Measurements from ENCODE around the gene PARD6G. TPM values are rescaled to one million over a fixed set of nuclear protein-coding genes. Genes with fewer than 3 reads are reported as not detected.

The PARD6G gene
- total RNA-seq, 1 experiment from 2014 or later: 1.5 TPM

GRCh38 chr18:80196528-80197320 lies 50.6 kb downstream of the PARD6G start:
- H3K36me3 Mint-ChIP-seq (ENCODE audit: insufficient read depth, unreplicated experiment): no peaks in the 10 kb centered on the region
- no TSS peak for BruUV-seq (replicated peaks)
- intact Hi-C loops (cut with micrococcal nuclease; ENCODE audit: unreplicated experiment): no loop called here
- no peaks in the 10 kb centered on the region for H3K27me3 Mint-ChIP-seq (ENCODE audit: unreplicated experiment)
- no peak overlapping the region for H3K27ac Mint-ChIP-seq (ENCODE audit: unreplicated experiment)
- no peaks in the 10 kb centered on the region for H3K9me3 Mint-ChIP-seq (ENCODE audit: low read depth, unreplicated experiment)
- DNase-seq: no peak
- H3K4me3 Mint-ChIP-seq (ENCODE audit: low read depth, unreplicated experiment): no peak overlapping the region
- TF ChIP-seq CTCF (IDR thresholded peaks at IDR 0.05; ENCODE audit: unreplicated experiment): no peak
- no peaks in the 10 kb centered on the region for H3K4me1 Mint-ChIP-seq (ENCODE audit: low read depth, unreplicated experiment)
- CTCF ChIA-PET: no interaction called here

GRCh38 chr18:80194874-80195570 lies 52.3 kb downstream of the PARD6G start:
- no peak overlapping the region for H3K27ac Mint-ChIP-seq (ENCODE audit: unreplicated experiment)
- intact Hi-C loops (cut with micrococcal nuclease; ENCODE audit: unreplicated experiment): no loop called here
- DNase-seq: no peak

GRCh38 chr18:80193701-80194100 lies 53.6 kb downstream of the PARD6G start:
- Mint-ChIP-seq H3K4me1 (ENCODE audit: low read depth, unreplicated experiment) (no peaks in the 10 kb centered on the region), H3K27ac (ENCODE audit: unreplicated experiment) (no peak overlapping the region), H3K9me3 (ENCODE audit: low read depth, unreplicated experiment) (no peaks in the 10 kb centered on the region), H3K4me3 (ENCODE audit: low read depth, unreplicated experiment) (no peak overlapping the region), H3K27me3 (ENCODE audit: unreplicated experiment) (no peaks in the 10 kb centered on the region), H3K36me3 (ENCODE audit: insufficient read depth, unreplicated experiment) (no peaks in the 10 kb centered on the region)
- no TSS peak for BruUV-seq (replicated peaks)
- no peak for TF ChIP-seq CTCF (IDR thresholded peaks at IDR 0.05; ENCODE audit: unreplicated experiment)
- intact Hi-C loops (cut with micrococcal nuclease; ENCODE audit: unreplicated experiment): no loop called here
- CTCF ChIA-PET: interaction anchor here (0.5 kb wide), 1 partner anchor 9 kb away, joined by 3 read pairs; no protein-coding TSS in a partner anchor
- no peak for DNase-seq

More at GRCh38 chr18:80194874-80195570, 52.3 kb downstream of the PARD6G start:
- no peak for TF ChIP-seq CTCF (IDR thresholded peaks at IDR 0.05; ENCODE audit: unreplicated experiment)
- no peaks in the 10 kb centered on the region for H3K36me3 Mint-ChIP-seq (ENCODE audit: insufficient read depth, unreplicated experiment)
- H3K4me3 Mint-ChIP-seq (ENCODE audit: low read depth, unreplicated experiment): no peak overlapping the region
- no peaks in the 10 kb centered on the region for H3K27me3 Mint-ChIP-seq (ENCODE audit: unreplicated experiment)
- CTCF ChIA-PET: no interaction called here
- no peaks in the 10 kb centered on the region for H3K4me1 Mint-ChIP-seq (ENCODE audit: low read depth, unreplicated experiment)
- BruUV-seq (replicated peaks): no TSS peak
- H3K9me3 Mint-ChIP-seq (ENCODE audit: low read depth, unreplicated experiment): no peaks in the 10 kb centered on the region

- BruUV-seq (replicated peaks): no TSS peak
- H3K9me3 Mint-ChIP-seq (ENCODE audit: low read depth, unreplicated experiment): no peaks in the 10 kb centered on the region
- no peak overlapping the region for H3K27ac Mint-ChIP-seq (ENCODE audit: unreplicated experiment)
- intact Hi-C loops (cut with micrococcal nuclease; ENCODE audit: unreplicated experiment): no loop called here
- no peaks in the 10 kb centered on the region for H3K36me3 Mint-ChIP-seq (ENCODE audit: insufficient read depth, unreplicated experiment)
- CTCF ChIA-PET: no interaction called here
- no peak overlapping the region for H3K4me3 Mint-ChIP-seq (ENCODE audit: low read depth, unreplicated experiment)
- TF ChIP-seq CTCF (IDR thresholded peaks at IDR 0.05; ENCODE audit: unreplicated experiment): no peak
- no peak for DNase-seq
- no peaks in the 10 kb centered on the region for H3K4me1 Mint-ChIP-seq (ENCODE audit: low read depth, unreplicated experiment)
- H3K27me3 Mint-ChIP-seq (ENCODE audit: unreplicated experiment): no peaks in the 10 kb centered on the region
Observed at GRCh38 chr18:80192653-80193385, 54.5 kb downstream of the PARD6G start.
